OCI-LY1 (cell line): ENCODE data around the gene PHF10.
A peak's percentile ranks its signal among the peaks of the same experiment; 100 is the strongest.
"Not testable (repeated sequence)": the region's sequence is repeated elsewhere in the genome, so short reads cannot be mapped to it uniquely, and the experiment has no call there.

Experiments used
- H2AFZ ChIP-seq: fragments of 200-600 bp; sonication (generic), shearing (Covaris generic); 2 replicates; pipeline ENCODE4 v1.6.0; 2014; ENCODE audit warnings: antibody characterized with exemption, mild to moderate bottlenecking, low read length
- H3F3A ChIP-seq: fragments of 200-600 bp; sonication (generic), shearing (Covaris generic); 2 replicates; pipeline ENCODE4 v1.6.0; 2014; ENCODE audit warnings: mild to moderate bottlenecking, antibody characterized with exemption, low read length, moderate library complexity; ENCODE audit not compliant: insufficient read depth
- H3K27ac ChIP-seq: fragments of 200-600 bp; sonication (generic); 2 replicates; pipeline ENCODE4 v1.5.1; 2014; ENCODE audit warnings: low read length, mixed run types, mild to moderate bottlenecking, low read depth; ENCODE audit not compliant: poor library complexity, severe bottlenecking
- H3K27me3 ChIP-seq: fragments of 200-600 bp; sonication (generic); 2 replicates; pipeline ENCODE4 v1.6.0; 2014; ENCODE audit warnings: antibody characterized with exemption, mild to moderate bottlenecking, low read length, moderate library complexity; ENCODE audit not compliant: insufficient read depth
- H3K36me3 ChIP-seq: fragments of 200-600 bp; sonication (generic); 2 replicates; pipeline ENCODE4 v1.6.1; 2014; ENCODE audit warnings: mild to moderate bottlenecking, antibody characterized with exemption, low read length, moderate library complexity, mixed read lengths; ENCODE audit not compliant: insufficient read depth
- H3K4me1 ChIP-seq: fragments of 200-600 bp; sonication (generic); 2 replicates; pipeline ENCODE4 v1.5.1; 2014; ENCODE audit warnings: mild to moderate bottlenecking, low read length, moderate library complexity; ENCODE audit not compliant: insufficient read depth, severe bottlenecking
- H3K4me2 ChIP-seq: fragments of 200-600 bp; sonication (generic), shearing (Covaris generic); 2 replicates; pipeline ENCODE4 v1.6.1; 2014; ENCODE audit warnings: low read length
- H3K4me3 ChIP-seq: fragments of 200-600 bp; sonication (generic); 2 replicates; pipeline ENCODE4 v1.5.1; 2014; ENCODE audit warnings: low read length, low read depth, mild to moderate bottlenecking, mixed read lengths; ENCODE audit not compliant: poor library complexity, severe bottlenecking
- H3K79me2 ChIP-seq: fragments of 200-600 bp; shearing (Covaris generic); 2 replicates; pipeline ENCODE4 v1.6.1; 2016; ENCODE audit warnings: mixed run types, low read length, mixed read lengths; ENCODE audit not compliant: insufficient read depth
- H3K9ac ChIP-seq: fragments of 200-600 bp; sonication (generic), shearing (Covaris generic); 2 replicates; pipeline ENCODE4 v1.6.1; 2014; ENCODE audit warnings: mild to moderate bottlenecking, low read length, mixed read lengths
- H3K9me2 ChIP-seq: fragments of 200-600 bp; sonication (generic), shearing (Covaris generic); 2 replicates; pipeline ENCODE4 v1.6.1; 2014; ENCODE audit warnings: low read depth, mild to moderate bottlenecking, low read length, mixed read lengths
- H3K9me3 ChIP-seq: fragments of 200-600 bp; shearing (Covaris generic); 2 replicates; pipeline ENCODE4 v1.6.1; 2014; ENCODE audit warnings: low read length, mixed read lengths
- H4K20me1 ChIP-seq: fragments of 200-600 bp; sonication (generic), shearing (Covaris generic); 2 replicates; pipeline ENCODE4 v1.6.0; 2016; ENCODE audit warnings: mild to moderate bottlenecking, low read length; ENCODE audit not compliant: insufficient read depth
- EZH2 ChIP-seq: fragments of 200-600 bp; sonication (generic), shearing (Covaris generic); IDR thresholded peaks from 2 replicates; pipeline ENCODE4 v1.8.0; 2017; ENCODE audit warnings: borderline replicate concordance, mixed run types, mild to moderate bottlenecking, antibody characterized with exemption, low read length, moderate library complexity, mixed read lengths
- TF ChIP-seq, protein P1 (sequence below): fragments of 200-600 bp; sonication (generic), shearing (Covaris generic); IDR thresholded peaks from 2 replicates; pipeline ENCODE4 v1.5.1; 2017; ENCODE audit warnings: mild to moderate bottlenecking, antibody characterized with exemption, low read length, moderate library complexity, mixed read lengths

The PHF10 gene

DNA sequence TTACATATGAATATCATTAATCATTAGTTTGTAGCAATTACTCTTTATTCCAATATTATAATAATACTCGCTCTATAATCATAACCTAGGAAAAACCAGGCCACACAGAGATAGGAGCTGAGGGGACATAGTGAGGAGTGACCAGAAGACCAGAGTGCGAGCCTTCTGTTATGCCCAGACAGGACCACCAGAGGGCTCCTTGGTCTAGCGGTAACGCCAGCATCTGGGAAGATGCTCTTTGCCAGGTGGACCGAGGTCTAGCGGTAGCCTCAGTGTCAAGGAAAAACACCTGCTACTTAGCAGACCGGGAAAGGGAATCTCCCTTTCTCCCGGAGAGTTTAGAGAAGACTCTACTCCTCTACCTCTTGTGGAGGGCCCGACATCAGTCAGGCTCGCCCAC lies 27.2 kb downstream of the PHF10 start:
- H3K9ac ChIP-seq, H3K9me2 ChIP-seq, H3K9me3 ChIP-seq, H2AFZ ChIP-seq, H3F3A ChIP-seq, H3K4me3 ChIP-seq, H4K20me1 ChIP-seq, H3K27me3 ChIP-seq, H3K27ac ChIP-seq, H3K4me2 ChIP-seq: not testable (repeated sequence)
- TF ChIP-seq, protein P1, sequence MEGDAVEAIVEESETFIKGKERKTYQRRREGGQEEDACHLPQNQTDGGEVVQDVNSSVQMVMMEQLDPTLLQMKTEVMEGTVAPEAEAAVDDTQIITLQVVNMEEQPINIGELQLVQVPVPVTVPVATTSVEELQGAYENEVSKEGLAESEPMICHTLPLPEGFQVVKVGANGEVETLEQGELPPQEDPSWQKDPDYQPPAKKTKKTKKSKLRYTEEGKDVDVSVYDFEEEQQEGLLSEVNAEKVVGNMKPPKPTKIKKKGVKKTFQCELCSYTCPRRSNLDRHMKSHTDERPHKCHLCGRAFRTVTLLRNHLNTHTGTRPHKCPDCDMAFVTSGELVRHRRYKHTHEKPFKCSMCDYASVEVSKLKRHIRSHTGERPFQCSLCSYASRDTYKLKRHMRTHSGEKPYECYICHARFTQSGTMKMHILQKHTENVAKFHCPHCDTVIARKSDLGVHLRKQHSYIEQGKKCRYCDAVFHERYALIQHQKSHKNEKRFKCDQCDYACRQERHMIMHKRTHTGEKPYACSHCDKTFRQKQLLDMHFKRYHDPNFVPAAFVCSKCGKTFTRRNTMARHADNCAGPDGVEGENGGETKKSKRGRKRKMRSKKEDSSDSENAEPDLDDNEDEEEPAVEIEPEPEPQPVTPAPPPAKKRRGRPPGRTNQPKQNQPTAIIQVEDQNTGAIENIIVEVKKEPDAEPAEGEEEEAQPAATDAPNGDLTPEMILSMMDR = peak; percentile 25; the same call in 1 of the 2 replicates
- H3K79me2 ChIP-seq = peaks cover 12% of the 10 kb centered on the region
- H3K36me3 ChIP-seq = peaks cover 44% of the 10 kb centered on the region
- peaks cover 14% of the 10 kb centered on the region for H3K4me1 ChIP-seq

DNA sequence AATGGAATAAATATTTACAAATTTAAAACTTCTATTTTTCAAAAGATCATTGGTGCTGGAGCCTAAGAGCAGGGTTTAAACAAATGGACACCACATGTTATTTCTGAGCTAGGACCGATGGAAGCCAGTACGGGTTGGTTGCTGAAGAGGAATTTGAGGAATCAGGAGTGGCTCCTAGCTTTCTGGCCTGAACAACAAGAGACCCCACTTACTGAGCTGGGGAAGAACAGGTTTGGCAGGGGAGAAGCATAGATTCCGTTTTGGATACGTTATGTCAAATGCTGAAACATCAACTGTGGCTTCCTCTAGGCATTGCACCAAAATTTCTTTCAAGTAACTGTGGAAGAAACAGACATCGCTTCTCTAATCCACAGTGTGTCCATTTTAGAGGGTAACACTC lies 29.2 kb downstream of the PHF10 start:
- H2AFZ ChIP-seq = no peak overlapping the region
- no peak overlapping the region for H3K4me2 ChIP-seq
- H3K4me1 ChIP-seq = peaks cover 3% of the 10 kb centered on the region
- TF ChIP-seq, protein P1 = no peak
- TF ChIP-seq EZH2 = no peak
- H3K79me2 ChIP-seq = no peaks in the 10 kb centered on the region
- no peaks in the 10 kb centered on the region for H3K27me3 ChIP-seq
- no peaks in the 10 kb centered on the region for H3F3A ChIP-seq
- H3K9me3 ChIP-seq = peaks cover 9% of the 10 kb centered on the region; the same call in 1 of the 2 replicates
- peaks cover 56% of the 10 kb centered on the region for H3K36me3 ChIP-seq
- no peak overlapping the region for H3K4me3 ChIP-seq
- H3K9ac ChIP-seq = no peak overlapping the region
- no peak overlapping the region for H3K27ac ChIP-seq
- H3K9me2 ChIP-seq = no peaks in the 10 kb centered on the region
- no peaks in the 10 kb centered on the region for H4K20me1 ChIP-seq

DNA sequence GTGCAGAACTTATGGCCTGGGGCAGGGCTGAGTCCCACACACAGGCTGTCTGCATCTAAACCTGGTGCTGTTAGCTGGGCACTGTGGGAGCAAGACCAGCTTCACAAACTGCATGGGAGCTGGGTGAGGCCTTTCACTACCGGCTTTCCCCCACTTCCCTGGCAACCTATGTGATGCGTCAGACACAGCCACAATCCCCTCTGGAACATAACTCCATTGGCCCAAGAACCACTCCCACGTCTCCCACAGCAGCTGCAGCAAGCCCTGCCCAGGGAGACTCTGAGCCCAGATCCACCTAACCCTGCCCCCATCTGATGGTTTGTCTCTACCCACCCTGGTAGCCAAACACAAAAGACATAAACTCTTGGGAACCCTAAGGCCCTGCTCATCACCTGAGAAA lies 31.8 kb downstream of the PHF10 start:
- H3K4me1 ChIP-seq = no peaks in the 10 kb centered on the region
- H3F3A ChIP-seq = no peaks in the 10 kb centered on the region
- no peaks in the 10 kb centered on the region for H3K9me2 ChIP-seq
- H3K4me2 ChIP-seq = no peak overlapping the region
- no peak overlapping the region for H3K4me3 ChIP-seq
- peaks cover 73% of the 10 kb centered on the region for H3K36me3 ChIP-seq
- no peak overlapping the region for H3K9ac ChIP-seq
- no peaks in the 10 kb centered on the region for H3K27me3 ChIP-seq
- H3K9me3 ChIP-seq = peaks cover 9% of the 10 kb centered on the region; the same call in 1 of the 2 replicates
- no peaks in the 10 kb centered on the region for H3K79me2 ChIP-seq
- no peak overlapping the region for H2AFZ ChIP-seq
- no peaks in the 10 kb centered on the region for H4K20me1 ChIP-seq
- H3K27ac ChIP-seq = no peak overlapping the region
- TF ChIP-seq, protein P1 = no peak
- TF ChIP-seq EZH2 = no peak
